KMS-11 (cell line): ENCODE data around the gene FAM237A.

Experiments
- H2AFZ ChIP-seq: fragments of 200-600 bp; sonication (generic); 2 replicates; pipeline ENCODE4 v1.6.1; 2016; ENCODE audit warnings: antibody characterized with exemption, mixed run types, low read depth
- H3K27ac ChIP-seq: fragments of 200-600 bp; sonication (generic); 2 replicates; pipeline ENCODE4 v1.6.1; 2016; ENCODE audit warnings: mild to moderate bottlenecking, mixed run types
- H3K27me3 ChIP-seq: fragments of 200-600 bp; sonication (generic); 2 replicates; pipeline ENCODE4 v1.6.1; 2017; ENCODE audit warnings: mild to moderate bottlenecking, low read depth, mixed run types, moderate library complexity; ENCODE audit not compliant: insufficient read depth
- H3K36me3 ChIP-seq: fragments of 200-600 bp; sonication (generic); 2 replicates; pipeline ENCODE4 v1.6.1; 2017; ENCODE audit warnings: mild to moderate bottlenecking, mixed run types; ENCODE audit not compliant: insufficient read depth
- H3K4me1 ChIP-seq: fragments of 200-600 bp; sonication (generic); 2 replicates; pipeline ENCODE4 v1.6.1; 2016; ENCODE audit warnings: mild to moderate bottlenecking, low read depth, mixed run types; ENCODE audit not compliant: poor library complexity, severe bottlenecking
- H3K4me2 ChIP-seq: fragments of 200-600 bp; sonication (generic); 2 replicates; pipeline ENCODE4 v1.7.0; 2016; ENCODE audit warnings: mild to moderate bottlenecking, mixed run types
- H3K4me3 ChIP-seq: fragments of 200-600 bp; sonication (generic); IDR thresholded peaks from 2 replicates; pipeline ENCODE4 v1.6.1; 2017; ENCODE audit warnings: low read depth, low read length, mixed read lengths; ENCODE audit not compliant: insufficient read depth
- H3K79me2 ChIP-seq: fragments of 200-600 bp; sonication (generic); 2 replicates; pipeline ENCODE4 v1.6.1; 2016; ENCODE audit warnings: low read depth, mixed run types; ENCODE audit not compliant: insufficient read depth
- H3K9ac ChIP-seq: fragments of 200-600 bp; sonication (generic); 2 replicates; pipeline ENCODE4 v1.6.1; 2016; ENCODE audit warnings: mild to moderate bottlenecking, mixed run types
- H4K20me1 ChIP-seq: fragments of 200-600 bp; sonication (generic); 2 replicates; pipeline ENCODE4 v1.6.1; 2016; ENCODE audit warnings: mild to moderate bottlenecking, mixed run types; ENCODE audit not compliant: insufficient read depth
- CTCF ChIP-seq: fragments of 200-600 bp; sonication (generic); conservative IDR thresholded peaks from 2 replicates; pipeline ENCODE4 v1.6.1; 2017; ENCODE audit warnings: low read depth, mild to moderate bottlenecking, antibody characterized with exemption, low read length, moderate library complexity, mixed read lengths

The FAM237A gene

GRCh38 chr2:206642075-206643025, at the start of gene FAM237A:
TSS of gene FAM237A (plus strand) at chr2:206642487. CDS start at chr2:206644237, 1,750 bp downstream.
- H3K4me3 ChIP-seq, result no peak within 1 kb of the TSS
- TF ChIP-seq CTCF, result no peak

GRCh38 chr2:206597717-206598218, 44.5 kb upstream of the FAM237A start:
- H3K4me2 ChIP-seq, result no peak overlapping the region

More at GRCh38 chr2:206642075-206643025, at the start of gene FAM237A:
- Histone ChIP-seq H3K4me2 (no peak within 1 kb of the TSS), H3K27me3 (no peaks in the 10 kb centered on the region), H3K27ac (no peak within 1 kb of the TSS), H4K20me1 (no peaks in the 10 kb centered on the region), H3K4me1 (no peaks in the 10 kb centered on the region), H3K79me2 (no peaks in the 10 kb centered on the region), H3K9ac (no peak within 1 kb of the TSS), H2AFZ (no peak within 1 kb of the TSS), H3K36me3 (no peaks in the 10 kb centered on the region)

GRCh38 chr2:206603243-206603642, 39.0 kb upstream of the FAM237A start:
- Histone ChIP-seq H3K36me3 (no peaks in the 10 kb centered on the region), H2AFZ (no peak overlapping the region), H3K9ac (no peak overlapping the region), H3K27ac (no peak overlapping the region), H3K4me2 (no peak overlapping the region), H3K4me1 (no peaks in the 10 kb centered on the region), H4K20me1 (no peaks in the 10 kb centered on the region), H3K27me3 (no peaks in the 10 kb centered on the region), H3K4me3 (no peak overlapping the region), H3K79me2 (no peaks in the 10 kb centered on the region)
- no peak for TF ChIP-seq CTCF

More at GRCh38 chr2:206597717-206598218, 44.5 kb upstream of the FAM237A start:
- no peak overlapping the region for H3K4me3 ChIP-seq
- no peak overlapping the region for H3K27ac ChIP-seq
- no peak overlapping the region for H3K9ac ChIP-seq
- no peaks in the 10 kb centered on the region for H4K20me1 ChIP-seq
- no peak for TF ChIP-seq CTCF
- H3K27me3 ChIP-seq, result no peaks in the 10 kb centered on the region
- no peaks in the 10 kb centered on the region for H3K79me2 ChIP-seq
- H3K36me3 ChIP-seq, result no peaks in the 10 kb centered on the region; the same call in 1 of the 2 replicates
- H3K4me1 ChIP-seq, result no peaks in the 10 kb centered on the region
- H2AFZ ChIP-seq, result no peak overlapping the region

GRCh38 chr2:206610451-206610850, 31.8 kb upstream of the FAM237A start:
- Histone ChIP-seq H3K4me2 (no peak overlapping the region), H3K4me3 (no peak overlapping the region)

More at GRCh38 chr2:206610451-206610850, 31.8 kb upstream of the FAM237A start:
- Histone ChIP-seq H3K36me3 (no peaks in the 10 kb centered on the region), H3K9ac (no peak overlapping the region), H3K79me2 (no peaks in the 10 kb centered on the region), H3K27me3 (no peaks in the 10 kb centered on the region), H3K27ac (no peak overlapping the region), H3K4me1 (no peaks in the 10 kb centered on the region), H2AFZ (no peak overlapping the region), H4K20me1 (no peaks in the 10 kb centered on the region)
- TF ChIP-seq CTCF, result no peak
